Hepatocyte (in vitro differentiated cells): ENCODE data around the gene TMEM248.

Experiments used
- CTCF ChIP-seq: fragments of 200-600 bp; sonication (generic); IDR thresholded peaks from 2 replicates; pipeline ENCODE4 v1.5.1; 2016; ENCODE audit warnings: antibody characterized with exemption, mild to moderate bottlenecking; ENCODE audit not compliant: poor library complexity
- EZH2 ChIP-seq: fragments of 200-600 bp; sonication (generic); IDR thresholded peaks from 2 replicates; pipeline ENCODE4 v1.6.1; 2016; ENCODE audit warnings: antibody characterized with exemption, mild to moderate bottlenecking, borderline replicate concordance
- EZH2phosphoT487 ChIP-seq: fragments of 200-600 bp; sonication (generic); IDR thresholded peaks from one replicate; pipeline ENCODE4 v1.6.1; 2018; ENCODE audit warnings: antibody characterized with exemption, mild to moderate bottlenecking, low read depth, moderate library complexity; ENCODE audit not compliant: unreplicated experiment, severe bottlenecking

- TF ChIP-seq CTCF (no peak), EZH2 (no peak), EZH2phosphoT487 (no peak)
Measured at GRCh38 chr7:66933469-66933868, 12.4 kb downstream of the TMEM248 start.
